C4-2B (cell line): ENCODE measurements around the gene PLPPR5.
"Not testable (repeated sequence)": the region's sequence is repeated elsewhere in the genome, so short reads cannot be mapped to it uniquely, and the experiment has no call there.

Experiments
- H3K27ac ChIP-seq: fragments of 450-650 bp; 2 replicates; pipeline ENCODE4 v1.5.1; 2017
- ZFX ChIP-seq: fragments of 450-650 bp; IDR thresholded peaks from 2 replicates; pipeline ENCODE4 v1.6.1; 2017
- TF ChIP-seq, protein P1 (sequence below): fragments of 450-650 bp; conservative IDR thresholded peaks from 2 replicates; pipeline ENCODE4 v1.5.1; 2017; ENCODE audit warnings: mild to moderate bottlenecking

Gene PLPPR5, protein sequence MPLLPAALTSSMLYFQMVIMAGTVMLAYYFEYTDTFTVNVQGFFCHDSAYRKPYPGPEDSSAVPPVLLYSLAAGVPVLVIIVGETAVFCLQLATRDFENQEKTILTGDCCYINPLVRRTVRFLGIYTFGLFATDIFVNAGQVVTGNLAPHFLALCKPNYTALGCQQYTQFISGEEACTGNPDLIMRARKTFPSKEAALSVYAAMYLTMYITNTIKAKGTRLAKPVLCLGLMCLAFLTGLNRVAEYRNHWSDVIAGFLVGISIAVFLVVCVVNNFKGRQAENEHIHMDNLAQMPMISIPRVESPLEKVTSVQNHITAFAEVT

DNA sequence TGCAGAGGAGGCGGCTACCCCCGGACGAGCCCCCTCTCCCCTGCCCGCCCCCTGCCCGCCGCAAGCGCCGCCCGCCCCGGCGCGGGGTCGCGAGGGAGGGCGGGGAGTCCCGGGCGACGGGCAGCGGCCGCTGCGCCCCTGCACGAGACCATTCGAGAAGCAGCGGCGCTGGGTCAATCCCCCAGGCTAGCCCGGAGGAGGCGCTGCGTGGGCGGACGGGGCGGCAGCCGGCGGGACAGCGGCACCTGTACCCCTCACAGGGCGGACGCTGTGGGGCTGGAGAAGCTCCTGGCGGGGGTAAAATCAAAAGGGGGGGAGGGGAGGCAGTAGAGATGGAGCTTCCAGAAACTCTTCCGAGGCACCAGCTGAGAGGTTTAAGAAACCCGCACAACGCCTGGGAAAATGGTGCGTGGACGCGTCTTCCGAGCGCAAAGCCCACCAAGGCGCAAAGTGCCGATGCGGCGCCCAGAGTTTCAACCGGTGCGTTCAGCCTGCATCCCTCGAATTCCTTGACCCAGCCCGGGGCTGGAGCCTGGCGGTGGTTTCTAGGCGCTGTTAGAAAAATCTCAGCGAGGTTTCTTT is at the start of gene PLPPR5:
TSS of gene PLPPR5 (minus strand) at position 1 of the 582 bp plus-strand sequence. CDS start 190 bp downstream, outside the sequence.
- no peak within 1 kb of the TSS for H3K27ac ChIP-seq
- TF ChIP-seq, protein P1, sequence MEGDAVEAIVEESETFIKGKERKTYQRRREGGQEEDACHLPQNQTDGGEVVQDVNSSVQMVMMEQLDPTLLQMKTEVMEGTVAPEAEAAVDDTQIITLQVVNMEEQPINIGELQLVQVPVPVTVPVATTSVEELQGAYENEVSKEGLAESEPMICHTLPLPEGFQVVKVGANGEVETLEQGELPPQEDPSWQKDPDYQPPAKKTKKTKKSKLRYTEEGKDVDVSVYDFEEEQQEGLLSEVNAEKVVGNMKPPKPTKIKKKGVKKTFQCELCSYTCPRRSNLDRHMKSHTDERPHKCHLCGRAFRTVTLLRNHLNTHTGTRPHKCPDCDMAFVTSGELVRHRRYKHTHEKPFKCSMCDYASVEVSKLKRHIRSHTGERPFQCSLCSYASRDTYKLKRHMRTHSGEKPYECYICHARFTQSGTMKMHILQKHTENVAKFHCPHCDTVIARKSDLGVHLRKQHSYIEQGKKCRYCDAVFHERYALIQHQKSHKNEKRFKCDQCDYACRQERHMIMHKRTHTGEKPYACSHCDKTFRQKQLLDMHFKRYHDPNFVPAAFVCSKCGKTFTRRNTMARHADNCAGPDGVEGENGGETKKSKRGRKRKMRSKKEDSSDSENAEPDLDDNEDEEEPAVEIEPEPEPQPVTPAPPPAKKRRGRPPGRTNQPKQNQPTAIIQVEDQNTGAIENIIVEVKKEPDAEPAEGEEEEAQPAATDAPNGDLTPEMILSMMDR, result no peak
- TF ChIP-seq ZFX, result no peak

DNA sequence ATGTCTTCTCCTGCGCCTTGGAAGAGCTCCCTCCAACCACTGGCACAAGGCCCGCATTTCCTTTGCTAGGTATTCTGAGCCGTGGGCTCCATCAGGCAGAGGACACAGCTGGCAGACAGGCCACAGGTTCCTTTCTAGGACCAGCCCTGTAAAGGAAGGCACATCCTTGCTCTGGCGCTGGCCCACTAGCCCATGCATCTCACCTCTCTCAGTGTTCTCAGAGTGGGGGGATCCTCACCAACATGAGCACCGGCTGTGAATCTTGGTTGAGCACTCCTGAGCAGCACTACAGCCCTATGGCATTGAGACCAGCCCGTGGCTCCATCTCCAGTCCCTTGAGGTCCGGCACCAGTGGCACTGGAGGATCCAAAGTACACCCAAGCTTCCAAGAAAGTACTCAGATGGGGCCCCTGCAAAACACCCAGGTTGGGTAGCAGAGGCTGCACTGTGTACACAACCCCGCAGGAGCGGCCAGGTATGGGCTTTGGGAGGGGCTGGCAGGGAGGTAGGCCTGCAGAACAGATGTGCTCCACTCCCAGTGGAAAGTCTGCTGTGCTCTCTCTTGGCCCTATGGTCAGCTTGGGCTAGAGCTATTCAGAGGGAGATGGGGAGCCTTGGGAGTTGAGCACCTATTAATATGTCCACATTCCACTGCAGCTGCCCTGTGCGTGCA is 47.1 kb upstream of the PLPPR5 start:
- no peak overlapping the region for H3K27ac ChIP-seq
- TF ChIP-seq, protein P1, result no peak
- no peak for TF ChIP-seq ZFX

DNA sequence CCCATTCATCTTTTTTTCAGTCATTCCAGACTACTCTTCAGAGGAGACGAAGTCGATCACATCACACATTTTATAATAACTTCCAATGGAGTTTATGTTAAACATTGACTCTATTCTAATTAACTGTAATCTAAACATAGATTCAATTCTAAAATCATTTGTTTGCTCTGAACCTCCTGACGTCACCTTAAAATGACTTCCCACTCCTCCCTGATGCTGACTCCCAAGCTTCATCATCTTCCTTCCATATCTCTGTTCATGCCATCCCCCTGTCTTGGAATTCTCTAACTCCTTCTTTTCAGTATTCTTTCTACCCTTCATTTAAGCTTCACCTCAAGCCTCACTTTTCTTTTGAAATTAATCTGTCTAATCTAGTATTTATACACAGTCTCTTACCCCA is 45.1 kb upstream of the PLPPR5 start:
- TF ChIP-seq, protein P1, result no peak
- no peak for TF ChIP-seq ZFX
- no peak overlapping the region for H3K27ac ChIP-seq

DNA sequence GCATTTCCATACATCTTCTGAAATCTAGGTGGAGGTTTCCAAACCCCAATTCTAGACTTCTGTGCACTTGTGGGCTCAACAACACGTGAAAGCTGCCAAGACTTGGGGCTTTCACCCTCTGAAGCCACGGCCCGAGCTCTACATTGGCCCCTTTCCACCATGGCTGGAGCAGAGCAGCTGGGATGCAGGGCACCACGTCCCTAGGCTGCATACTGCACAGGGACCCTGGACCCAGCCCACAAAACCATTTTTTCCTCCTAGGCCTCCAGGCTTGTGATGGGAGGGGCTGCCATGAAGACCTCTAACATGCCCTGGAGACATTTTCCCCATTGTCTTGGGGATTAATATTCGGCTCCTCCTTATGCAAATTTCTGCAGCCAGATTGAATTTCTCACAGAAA is 32.1 kb upstream of the PLPPR5 start:
- H3K27ac ChIP-seq, result not testable (repeated sequence)

DNA sequence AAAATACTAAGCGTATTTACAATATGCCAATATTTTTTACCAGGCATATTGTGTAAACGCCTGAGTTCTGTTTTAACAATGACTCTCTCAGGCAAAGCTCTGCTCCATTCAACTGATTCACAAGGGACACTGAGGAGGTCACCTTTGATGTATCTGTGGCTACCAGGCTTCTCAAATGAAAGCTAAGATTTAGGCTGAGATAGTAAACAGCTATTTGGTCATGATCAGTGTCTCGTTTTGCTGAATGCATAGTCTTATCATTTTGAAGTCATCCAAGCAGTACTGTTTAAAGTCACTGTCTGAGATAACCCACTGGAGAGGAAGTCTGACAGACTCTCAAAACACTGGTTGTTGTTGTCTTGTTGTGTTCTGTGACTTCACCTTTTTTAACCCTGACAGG is 13.7 kb upstream of the PLPPR5 start:
- H3K27ac ChIP-seq, result no peak overlapping the region
- TF ChIP-seq, protein P1, result no peak
- TF ChIP-seq ZFX, result no peak

DNA sequence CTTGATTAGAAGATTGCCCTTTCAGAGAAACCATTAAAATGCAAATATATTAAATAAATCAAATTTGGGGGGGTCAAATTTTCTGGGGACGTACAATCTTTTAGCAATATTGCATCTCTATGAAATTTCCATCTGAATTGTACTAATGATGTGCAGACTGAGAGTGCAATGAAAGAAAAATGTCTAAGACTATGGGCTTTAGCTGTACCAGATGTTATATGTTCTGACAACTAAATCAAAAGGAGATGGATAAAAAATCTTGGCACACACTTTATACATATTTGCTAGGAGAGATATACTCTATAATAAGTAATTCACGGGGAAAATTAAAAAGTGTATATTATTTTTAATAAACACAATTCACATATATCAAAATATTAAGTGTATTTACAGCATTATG is 13.0 kb upstream of the PLPPR5 start:
- no peak overlapping the region for H3K27ac ChIP-seq
- TF ChIP-seq, protein P1, result no peak
- TF ChIP-seq ZFX, result no peak

DNA sequence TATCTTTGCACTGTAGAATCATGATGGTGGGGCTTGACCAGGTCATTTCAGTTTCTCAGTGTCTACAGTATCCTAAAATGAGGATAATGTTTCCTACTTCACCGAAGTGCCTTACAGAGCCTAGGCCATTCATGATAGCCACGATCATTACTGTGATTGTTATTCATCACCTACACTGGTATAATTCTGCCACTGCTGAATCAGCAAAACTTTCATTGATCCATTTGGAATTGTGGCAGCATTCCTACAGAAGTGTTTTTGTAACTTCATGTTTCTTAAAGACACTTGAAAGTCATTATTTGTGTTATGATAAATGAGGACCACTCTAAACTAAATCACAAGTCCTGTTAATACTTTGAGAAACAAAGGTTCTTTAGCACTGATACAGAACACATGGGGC is 6.0 kb upstream of the PLPPR5 start:
- TF ChIP-seq, protein P1, result no peak
- no peak for TF ChIP-seq ZFX
- no peak overlapping the region for H3K27ac ChIP-seq
